Heart left ventricle (tissue), 16 donors: Measurements from ENCODE around the gene CASZ1. TPM values are rescaled to one million over a fixed set of nuclear protein-coding genes. Genes with fewer than 3 reads are reported as not detected.

Experiments
- ATAC-seq, 4 donors: fragments of 200-7000 bp; cut with Tn5 transposase; one replicate each; pipeline ENCODE4 v1.9.1; 2020 to 2022; ENCODE audit warnings: moderate library complexity in 4 of 4, mild to moderate bottlenecking in 3 of 4, moderate number of reproducible peaks in 1 of 4
- DNase-seq, 5 donors: peaks; one replicate each; pipeline ENCODE4 v3.0.0-alpha.2; 2020
- H3K27ac ChIP-seq, 12 donors: fragments of 200-600 bp; sonication (generic) in 4 of 12; one replicate each; pipeline versions ENCODE4 v1.5.0 to v1.8.0; 2016 to 2022; ENCODE audit warnings: mild to moderate bottlenecking in 2 of 12
- H3K27me3 ChIP-seq, 9 donors: fragments of 200-600 bp; sonication (generic) in 2 of 9; one replicate each; pipeline versions ENCODE4 v1.5.1 to v1.8.0; 2016 to 2022; ENCODE audit warnings: mild to moderate bottlenecking in 3 of 9
- H3K36me3 ChIP-seq, 9 donors: fragments of 200-600 bp; sonication (generic) in 2 of 9; one replicate each; pipeline versions ENCODE4 v1.5.0 to v1.8.0; 2018 to 2022; ENCODE audit warnings: mild to moderate bottlenecking in 2 of 9
- H3K4me1 ChIP-seq, 12 donors: fragments of 200-600 bp; sonication (generic) in 4 of 12; one replicate each; pipeline versions ENCODE4 v1.5.0 to v1.8.0; 2016 to 2022; ENCODE audit warnings: mild to moderate bottlenecking in 3 of 12
- H3K4me3 ChIP-seq, 12 donors: fragments of 200-600 bp; sonication (generic) in 4 of 12; one replicate each; pipeline versions ENCODE4 v1.5.0 to v1.8.0; 2017 to 2022; ENCODE audit warnings: mild to moderate bottlenecking in 9 of 12, moderate library complexity in 4 of 12
- H3K9me3 ChIP-seq, 12 donors: fragments of 200-600 bp; sonication (generic) in 4 of 12; one replicate each; pipeline versions ENCODE4 v1.5.0 to v1.8.0; 2016 to 2022; ENCODE audit warnings: mild to moderate bottlenecking in 1 of 12
- POLR2A ChIP-seq, 2 donors: fragments of 450-650 bp; IDR thresholded peaks; one replicate each; pipeline ENCODE4 v1.6.1; 2017; ENCODE audit warnings: antibody characterized with exemption in 2 of 2, mild to moderate bottlenecking in 2 of 2, moderate library complexity in 2 of 2
- WGBS, 4 donors: extraction: QIAGEN DNeasy Blood & Tissue Kit in 2 of 4; methylation state at CpG; one replicate each; pipeline versions ENCODE4 v1.1.5 to v1.1.7; 2013 to 2018; 5-methylcytosine and 5-hydroxymethylcytosine counted together
- intact Hi-C, 10 donors: fragments of 100-400 bp; cut with DNase I; formaldehyde crosslinking; loops; one replicate each; pipeline versions ENCODE4 v1.11.1 to v1.14.2; 2022
- polyA plus RNA-seq, 2 donors: library from polyadenylated mRNA; stranded (reverse); fragments of 200-250 nt; gene quantifications; one replicate each; pipeline ENCODE4 v1.2.3, GENCODE V29; 2013
- total RNA-seq, 9 donors: library from RNA; depleted of rRNA in 2 of 9; stranded (reverse); fragments of >200 nt in 2 of 9; fragmentation: NEBNext Ultra II Directional in 3 of 9; extraction: Animal tissue kit (Norgen Biotek cat#: 25700) in 3 of 9; gene quantifications; one replicate each; pipeline versions ENCODE4 v1.1.0 to v1.2.4, GENCODE V29; 2016 to 2023
- TF ChIP-seq, protein P1 (sequence below), 12 donors: fragments of 200-600 bp; sonication (generic) in 4 of 12; IDR thresholded peaks; one replicate each; pipeline versions ENCODE4 v1.5.0 to v1.8.0; 2018 to 2022; ENCODE audit warnings: antibody characterized with exemption in 12 of 12, mild to moderate bottlenecking in 5 of 12
- donor health status: ischemic (EF 13 %, LVEDD 7.1; RV severe dilation, severe dysfunction).
- donor health status: healthy with polysubstance abuse.
- donor health status: DM: no; HTN: yes; CAD: no.
- donor health status: DM: no; HTN: no; CAD: no.
- donor health status: ischemic (EF 25% LVEDD 6.9; RV normal size, moderate dysfunction).
- donor health status: ischemic (EF 25% LVEDD 5.7; RV mildly dilated, moderate dysfunction).
- donor health status: healthy.
- donor health status: DM: yes; HTN: yes; CAD: no.
- donor health status: ischemic (EF 35%, LVEDD 5.7; RV mildly dilated, moderate dysfunction).
- donor health status: nonischemic (EF 11% LVEDD 7.7; RV severe dilation, severe dysfunction).
- donor health status: DM: yes; HTN: yes; CAD: no.
- donor health status: PGD.
- donor health status: ischemic (EF 29% LVEDD 5.4; RV normal size, mild dysfunction).
- donor health status: nonischemic (EF 23%, LVEDD 6.1; RV moderate dilation, normal function).

Gene CASZ1
- total and polyA plus RNA-seq, 11 donors, result 28.8 to 84.9 (median 55.0) TPM

DNA sequence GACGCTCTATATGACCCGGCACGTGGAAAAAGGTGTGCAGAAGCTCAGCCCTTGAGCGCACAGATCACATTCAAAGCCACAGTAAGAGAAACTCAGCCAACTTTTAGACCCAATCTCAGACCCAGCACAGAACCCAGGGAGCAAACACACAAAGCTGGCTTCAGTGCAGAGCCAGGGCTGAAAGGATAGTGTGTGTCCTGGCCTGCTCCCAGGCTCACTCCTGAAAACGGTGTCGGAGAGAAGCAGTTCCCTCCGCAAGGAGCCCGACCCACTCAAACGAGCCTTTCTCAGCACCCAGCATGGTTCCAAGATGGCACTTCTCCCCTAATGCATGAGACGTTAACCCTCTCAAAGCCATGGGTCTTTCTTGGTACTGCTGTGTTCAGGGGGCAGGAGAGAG, 39.6 kb downstream of the CASZ1 start:
- intact Hi-C loops, result loop anchor here in 3 of 10 donors (5.0 to 10.0 kb wide), 3 partner anchors 35 to 108 kb away; no protein-coding TSS in a partner anchor
- peak overlapping the region in 10 of 12 donors; percentile 37 to 77 (median 70) for H3K27ac ChIP-seq
- peak in 3 of 4 donors; percentile 2 to 27 (median 18) for ATAC-seq
- DNase-seq, result no peak
- H3K27me3 ChIP-seq, result no peaks in the 10 kb centered on the region
- WGBS, 4 donors, result 52 to 61% (median 53%) methylated on average over 8 to 10 of the region's 10 CpGs
- TF ChIP-seq, protein P1, sequence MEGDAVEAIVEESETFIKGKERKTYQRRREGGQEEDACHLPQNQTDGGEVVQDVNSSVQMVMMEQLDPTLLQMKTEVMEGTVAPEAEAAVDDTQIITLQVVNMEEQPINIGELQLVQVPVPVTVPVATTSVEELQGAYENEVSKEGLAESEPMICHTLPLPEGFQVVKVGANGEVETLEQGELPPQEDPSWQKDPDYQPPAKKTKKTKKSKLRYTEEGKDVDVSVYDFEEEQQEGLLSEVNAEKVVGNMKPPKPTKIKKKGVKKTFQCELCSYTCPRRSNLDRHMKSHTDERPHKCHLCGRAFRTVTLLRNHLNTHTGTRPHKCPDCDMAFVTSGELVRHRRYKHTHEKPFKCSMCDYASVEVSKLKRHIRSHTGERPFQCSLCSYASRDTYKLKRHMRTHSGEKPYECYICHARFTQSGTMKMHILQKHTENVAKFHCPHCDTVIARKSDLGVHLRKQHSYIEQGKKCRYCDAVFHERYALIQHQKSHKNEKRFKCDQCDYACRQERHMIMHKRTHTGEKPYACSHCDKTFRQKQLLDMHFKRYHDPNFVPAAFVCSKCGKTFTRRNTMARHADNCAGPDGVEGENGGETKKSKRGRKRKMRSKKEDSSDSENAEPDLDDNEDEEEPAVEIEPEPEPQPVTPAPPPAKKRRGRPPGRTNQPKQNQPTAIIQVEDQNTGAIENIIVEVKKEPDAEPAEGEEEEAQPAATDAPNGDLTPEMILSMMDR (IDR thresholded peaks at IDR 0.05), result no peak
- no peak for TF ChIP-seq POLR2A (IDR thresholded peaks at IDR 0.05)
- peaks cover 4 to 73% (median 47%) of the 10 kb centered on the region in 12 donors for H3K4me1 ChIP-seq
- no peak overlapping the region for H3K4me3 ChIP-seq
- H3K36me3 ChIP-seq, result peaks cover 0 to 15% (median 0%) of the 10 kb centered on the region in 9 donors
- no peaks in the 10 kb centered on the region for H3K9me3 ChIP-seq

DNA sequence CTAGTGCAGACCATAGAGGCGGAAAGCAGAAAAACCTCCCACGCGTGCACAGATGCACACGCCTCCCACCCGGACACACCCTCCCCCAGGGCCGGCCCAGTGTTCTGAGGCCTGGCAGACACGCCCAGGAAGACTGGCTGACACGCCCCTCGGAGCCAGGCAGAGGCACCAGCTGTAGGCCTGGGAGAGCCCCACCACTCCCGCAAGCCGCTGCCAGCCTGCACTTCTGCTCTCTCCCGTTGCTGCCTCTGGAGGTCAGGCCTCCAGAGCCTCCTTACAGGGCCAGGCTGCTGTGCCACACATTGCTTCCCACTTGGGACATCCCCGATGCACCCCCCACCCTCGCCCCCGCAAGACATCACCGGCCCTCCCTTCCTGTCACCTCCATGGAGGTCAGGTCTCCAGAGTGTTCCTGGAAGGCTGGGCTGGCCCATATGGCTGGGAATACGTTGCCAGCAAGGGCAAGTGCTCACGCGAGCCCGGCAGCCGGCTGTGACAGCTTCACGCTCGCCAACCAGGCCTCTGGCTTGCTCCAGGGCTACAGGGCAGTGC, 40.4 kb downstream of the CASZ1 start:
- no peaks in the 10 kb centered on the region for H3K9me3 ChIP-seq
- intact Hi-C loops, result loop anchor here in 3 of 10 donors (5.0 to 10.0 kb wide), 3 partner anchors 36 to 109 kb away; no protein-coding TSS in a partner anchor
- peak overlapping the region; percentile 37 to 77 (median 69) for H3K27ac ChIP-seq
- peak; percentile 74 to 85 (median 82) for DNase-seq
- TF ChIP-seq, protein P1 (IDR thresholded peaks at IDR 0.05), result peak in 1 of 12 donors; percentile 15
- TF ChIP-seq POLR2A (IDR thresholded peaks at IDR 0.05), result no peak
- ATAC-seq, result peak; percentile 77 to 90 (median 82)
- 3 to 11% (median 6%) methylated on average over 15 to 23 of the region's 23 CpGs for WGBS, 4 donors
- H3K4me1 ChIP-seq, result peaks cover 4 to 70% (median 41%) of the 10 kb centered on the region in 12 donors
- H3K36me3 ChIP-seq, result peaks cover 0 to 15% (median 0%) of the 10 kb centered on the region in 9 donors
- no peaks in the 10 kb centered on the region for H3K27me3 ChIP-seq
- no peak overlapping the region for H3K4me3 ChIP-seq

DNA sequence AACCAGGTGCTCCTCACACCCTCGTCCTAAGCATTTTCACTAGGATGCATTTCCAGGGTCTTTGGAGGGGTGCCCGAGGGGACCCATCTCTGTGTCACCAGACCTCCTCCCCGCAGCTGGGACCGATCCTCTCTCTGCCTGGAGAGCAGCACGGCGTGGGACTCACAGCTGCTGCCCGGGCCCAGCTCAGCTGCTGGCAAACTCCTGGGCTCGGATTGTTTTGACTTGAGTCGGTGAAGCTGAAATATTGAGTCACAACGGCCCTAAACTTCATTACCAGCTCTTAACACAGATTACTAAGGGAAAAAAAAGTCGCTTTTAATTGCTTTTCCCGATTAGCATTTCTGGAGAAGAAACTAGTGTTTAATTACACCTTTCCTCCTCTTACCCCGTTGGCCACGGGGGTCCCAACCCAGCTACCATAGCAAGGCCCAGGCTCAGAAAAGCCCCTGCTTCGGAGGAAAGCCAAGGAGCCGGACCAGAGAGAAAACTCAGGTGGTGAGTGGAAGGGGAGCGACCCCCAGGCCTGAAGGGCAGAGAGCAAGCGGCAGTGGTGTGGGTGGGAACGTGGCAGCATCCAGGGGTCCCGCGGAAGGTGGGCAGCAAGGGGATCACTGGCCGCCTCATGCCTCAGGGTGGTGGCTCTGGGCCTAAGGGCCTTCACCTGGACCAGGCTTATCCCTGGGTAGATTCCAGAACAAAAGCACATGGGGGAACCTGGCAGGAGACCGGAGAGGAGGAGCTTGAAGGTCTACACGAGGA, 41.7 kb downstream of the CASZ1 start:
- TF ChIP-seq POLR2A (IDR thresholded peaks at IDR 0.05), result no peak
- TF ChIP-seq, protein P1 (IDR thresholded peaks at IDR 0.05), result no peak
- intact Hi-C loops, result loop anchor here in 3 of 10 donors (5.0 to 10.0 kb wide), 4 partner anchors 33 to 110 kb away; no protein-coding TSS in a partner anchor
- Histone ChIP-seq H3K27me3 (no peaks in the 10 kb centered on the region), H3K9me3 (no peaks in the 10 kb centered on the region), H3K27ac (peak overlapping the region in 5 of 12 donors; percentile 63 to 77 (median 70)), H3K4me3 (no peak overlapping the region), H3K4me1 (peaks cover 4 to 64% (median 38%) of the 10 kb centered on the region in 12 donors), H3K36me3 (peaks cover 0 to 8% (median 0%) of the 10 kb centered on the region in 9 donors)
- DNase-seq (peak in 1 of 5 donors; percentile 49), ATAC-seq (no peak)
- 78 to 81% (median 80%) methylated on average over 21 to 24 of the region's 24 CpGs for WGBS, 4 donors

DNA sequence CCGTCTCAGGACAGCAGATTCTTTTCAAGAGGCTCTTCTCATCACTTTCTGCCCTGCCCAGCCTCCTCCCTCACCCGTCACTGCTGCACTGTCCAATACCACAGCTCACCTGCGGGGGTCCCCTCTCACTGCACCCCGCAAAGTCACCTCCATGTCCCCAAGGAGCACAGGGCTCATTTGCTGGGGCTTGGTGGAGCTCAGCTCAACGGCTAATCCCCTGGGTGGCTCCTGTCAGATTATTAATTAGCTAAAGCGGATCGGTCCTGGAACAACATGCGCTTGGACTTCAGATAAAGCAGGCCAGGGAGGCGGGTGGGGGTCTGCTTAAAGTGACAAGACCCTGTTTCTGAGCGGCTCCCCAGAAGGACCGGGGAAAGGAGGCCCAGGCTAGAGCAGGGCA, 43.1 kb downstream of the CASZ1 start:
- Histone ChIP-seq H3K27ac (peak overlapping the region in 1 of 12 donors; percentile 18), H3K27me3 (no peaks in the 10 kb centered on the region), H3K9me3 (no peaks in the 10 kb centered on the region), H3K36me3 (peaks cover 0 to 4% (median 0%) of the 10 kb centered on the region in 9 donors), H3K4me1 (peaks cover 4 to 54% (median 36%) of the 10 kb centered on the region in 12 donors), H3K4me3 (no peak overlapping the region)
- intact Hi-C loops, result loop anchor here in 1 of 10 donors (5.0 to 10.0 kb wide), 2 partner anchors 34 to 112 kb away; no protein-coding TSS in a partner anchor
- WGBS, 4 donors, result 50 to 55% (median 53%) methylated on average over 11 of the region's 11 CpGs
- TF ChIP-seq, protein P1 (IDR thresholded peaks at IDR 0.05), result peak in 2 of 12 donors; percentile 3 to 14
- TF ChIP-seq POLR2A (IDR thresholded peaks at IDR 0.05), result no peak
- DNase-seq (peak in 1 of 5 donors; percentile 33), ATAC-seq (no peak)
